IPS-20b (cell line): ENCODE measurements around the gene USP17L11.
"Not testable (repeated sequence)": the region's sequence is repeated elsewhere in the genome, so short reads cannot be mapped to it uniquely, and the experiment has no call there.

Experiments used
- H3K27ac ChIP-seq: one replicate; pipeline ENCODE4 v1.5.1; 2013; ENCODE audit warnings: low read length
- H3K27me3 ChIP-seq: 2 replicates; pipeline ENCODE4 v1.6.1; 2013; ENCODE audit warnings: mild to moderate bottlenecking, low read length, inconsistent platforms; ENCODE audit not compliant: insufficient read depth
- H3K36me3 ChIP-seq: 2 replicates; pipeline ENCODE4 v1.6.1; 2013; ENCODE audit warnings: low read depth, mild to moderate bottlenecking, inconsistent platforms, low read length, moderate library complexity; ENCODE audit not compliant: insufficient read depth
- H3K4me1 ChIP-seq: 2 replicates; pipeline ENCODE4 v1.6.1; 2013; ENCODE audit warnings: mild to moderate bottlenecking, control low read depth, inconsistent platforms, low read length, moderate library complexity; ENCODE audit not compliant: insufficient read depth
- H3K4me3 ChIP-seq: 2 replicates; pipeline ENCODE4 v1.5.1; 2013; ENCODE audit warnings: mild to moderate bottlenecking, low read length, inconsistent platforms
- H3K9ac ChIP-seq: 2 replicates; pipeline ENCODE4 v1.6.1; 2013; ENCODE audit warnings: low read depth, mild to moderate bottlenecking, inconsistent platforms, low read length, moderate library complexity
- H3K9me3 ChIP-seq: 2 replicates; pipeline ENCODE4 v1.6.1; 2013; ENCODE audit warnings: mild to moderate bottlenecking, low read depth, low read length, inconsistent platforms; ENCODE audit not compliant: insufficient read depth

Gene USP17L11, protein sequence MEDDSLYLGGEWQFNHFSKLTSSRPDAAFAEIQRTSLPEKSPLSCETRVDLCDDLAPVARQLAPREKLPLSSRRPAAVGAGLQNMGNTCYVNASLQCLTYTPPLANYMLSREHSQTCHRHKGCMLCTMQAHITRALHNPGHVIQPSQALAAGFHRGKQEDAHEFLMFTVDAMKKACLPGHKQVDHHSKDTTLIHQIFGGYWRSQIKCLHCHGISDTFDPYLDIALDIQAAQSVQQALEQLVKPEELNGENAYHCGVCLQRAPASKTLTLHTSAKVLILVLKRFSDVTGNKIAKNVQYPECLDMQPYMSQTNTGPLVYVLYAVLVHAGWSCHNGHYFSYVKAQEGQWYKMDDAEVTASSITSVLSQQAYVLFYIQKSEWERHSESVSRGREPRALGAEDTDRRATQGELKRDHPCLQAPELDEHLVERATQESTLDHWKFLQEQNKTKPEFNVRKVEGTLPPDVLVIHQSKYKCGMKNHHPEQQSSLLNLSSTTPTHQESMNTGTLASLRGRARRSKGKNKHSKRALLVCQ

DNA sequence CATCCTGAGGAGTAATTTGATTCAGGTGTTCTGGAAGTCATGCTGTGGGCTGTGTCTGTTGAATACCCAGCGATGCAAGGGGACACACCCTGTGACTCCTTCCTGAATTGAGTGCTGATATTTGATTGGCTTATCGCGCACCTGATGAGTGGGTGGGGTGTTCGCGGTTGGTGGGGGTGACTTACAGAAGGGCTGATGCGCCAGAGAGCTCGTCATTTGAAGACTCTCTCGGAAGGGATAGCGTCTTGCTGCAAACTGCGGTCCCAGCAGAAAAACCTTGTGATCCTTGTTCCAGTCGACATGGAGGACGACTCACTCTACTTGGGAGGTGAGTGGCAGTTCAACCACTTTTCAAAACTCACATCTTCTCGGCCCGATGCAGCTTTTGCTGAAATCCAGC is at the start of gene USP17L11:
USP17L11 (plus strand) TSS at position 301 of the 400 bp plus-strand sequence; CDS start at position 301, 0 bp downstream.
- H3K4me3 ChIP-seq, H3K36me3 ChIP-seq, H3K9me3 ChIP-seq, H3K4me1 ChIP-seq, H3K9ac ChIP-seq, H3K27me3 ChIP-seq, H3K27ac ChIP-seq: not testable (repeated sequence)

DNA sequence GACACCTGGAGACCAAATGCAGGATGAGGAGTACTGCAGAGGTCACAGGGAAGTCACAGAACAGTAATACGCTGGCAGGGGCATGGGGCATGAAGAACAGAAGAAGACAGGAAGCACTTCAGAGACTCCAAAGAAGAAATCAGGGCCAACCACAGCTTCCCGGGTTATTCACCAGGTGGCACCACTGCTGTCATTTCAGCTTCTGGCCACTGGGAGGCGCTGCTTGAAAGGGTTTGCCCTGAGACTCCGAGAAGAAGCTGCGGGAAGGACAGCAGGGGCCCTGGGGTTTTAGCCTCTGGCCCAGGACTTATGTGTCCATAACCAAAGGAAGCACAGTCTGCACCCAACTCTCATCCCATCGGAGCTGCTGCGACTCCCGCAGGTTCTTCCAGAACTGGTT is 49.2 kb upstream of the USP17L11 start:
- H3K4me1 ChIP-seq, H3K36me3 ChIP-seq, H3K9me3 ChIP-seq, H3K9ac ChIP-seq, H3K27ac ChIP-seq, H3K4me3 ChIP-seq, H3K27me3 ChIP-seq: not testable (repeated sequence)

DNA sequence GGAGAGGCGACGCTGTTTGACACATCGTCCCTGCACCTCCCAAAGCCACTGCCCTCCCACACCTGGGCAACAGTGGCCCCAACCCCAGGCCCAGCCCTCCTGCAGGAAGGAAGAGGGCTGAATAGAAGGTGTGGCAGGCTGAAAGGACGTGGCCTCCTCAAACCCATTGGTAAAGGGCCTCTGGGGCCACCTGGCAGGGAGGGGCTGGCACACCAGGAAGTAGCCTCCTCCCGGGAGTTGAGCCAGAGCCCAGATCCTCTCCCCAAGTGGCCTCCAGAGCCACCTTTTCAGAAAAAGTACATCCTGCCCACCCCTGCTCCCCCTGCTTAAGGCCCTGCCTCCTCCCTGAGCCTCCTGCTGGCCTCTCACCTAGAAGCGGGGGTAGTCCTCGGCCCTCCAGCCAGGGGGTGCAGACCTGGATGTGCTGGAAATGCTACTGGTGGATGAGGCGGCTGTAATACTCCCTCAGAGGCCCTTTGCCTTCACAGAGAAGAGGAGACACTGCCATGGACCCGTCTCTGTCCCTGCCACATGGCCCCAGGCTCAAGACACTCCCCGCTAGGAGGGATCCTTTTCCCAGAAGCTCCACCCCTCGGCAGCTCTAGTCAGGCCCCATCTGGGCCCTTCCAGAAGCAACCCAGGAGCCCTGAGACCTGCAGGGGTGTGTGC is 45.3 kb upstream of the USP17L11 start, which contains the start of gene FAM90A26:
FAM90A26 (plus strand) TSS at position 619 of the 669 bp plus-strand sequence. CDS start 2,764 bp downstream, outside the sequence.
- H3K27ac ChIP-seq, H3K4me3 ChIP-seq, H3K36me3 ChIP-seq, H3K9ac ChIP-seq, H3K9me3 ChIP-seq, H3K27me3 ChIP-seq, H3K4me1 ChIP-seq: not testable (repeated sequence)

DNA sequence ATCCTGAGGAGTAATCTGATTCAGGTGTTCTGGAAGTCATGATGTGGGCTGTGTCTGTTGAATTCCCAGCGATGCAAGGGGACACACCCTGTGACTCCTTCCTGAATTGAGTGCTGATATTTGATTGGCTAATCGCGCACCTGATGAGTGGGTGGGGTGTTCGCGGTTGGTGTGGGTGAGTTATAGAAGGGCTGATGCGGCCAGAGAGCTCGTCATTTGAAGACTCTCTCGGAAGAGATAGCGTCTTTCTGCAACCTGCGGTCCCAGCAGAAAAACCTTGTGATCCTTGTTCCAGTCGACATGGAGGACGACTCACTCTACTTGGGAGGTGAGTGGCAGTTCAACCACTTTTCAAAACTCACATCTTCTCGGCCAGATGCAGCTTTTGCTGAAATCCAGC is 4.8 kb upstream of the USP17L11 start, which contains the start of gene USP17L10:
USP17L10 (plus strand) TSS at position 301 of the 400 bp plus-strand sequence; CDS start at position 301, 0 bp downstream.
- not testable (repeated sequence) for H3K4me1 ChIP-seq, H3K9ac ChIP-seq, H3K9me3 ChIP-seq, H3K4me3 ChIP-seq, H3K27me3 ChIP-seq, H3K36me3 ChIP-seq, H3K27ac ChIP-seq

DNA sequence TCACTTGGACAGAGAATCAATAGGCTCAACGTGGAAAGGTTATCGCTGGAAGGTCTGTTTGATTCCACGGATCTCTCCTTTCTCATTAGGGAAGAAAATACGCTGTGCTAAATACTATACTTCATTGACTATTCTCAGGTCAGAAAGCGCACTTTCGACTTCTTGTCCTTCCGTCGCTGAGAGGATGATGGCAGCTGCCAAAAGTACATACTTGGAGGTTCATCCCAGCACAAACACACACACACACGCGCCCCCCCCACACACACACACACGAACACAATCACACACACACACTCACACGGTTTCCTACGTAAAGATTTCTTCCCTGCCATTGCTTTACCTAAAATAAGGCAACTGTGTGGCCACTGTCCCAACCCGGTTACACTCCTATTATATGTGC is 504 bp upstream of the USP17L11 start:
- H3K4me3 ChIP-seq, H3K27ac ChIP-seq, H3K9me3 ChIP-seq, H3K27me3 ChIP-seq, H3K4me1 ChIP-seq, H3K36me3 ChIP-seq, H3K9ac ChIP-seq: not testable (repeated sequence)

DNA sequence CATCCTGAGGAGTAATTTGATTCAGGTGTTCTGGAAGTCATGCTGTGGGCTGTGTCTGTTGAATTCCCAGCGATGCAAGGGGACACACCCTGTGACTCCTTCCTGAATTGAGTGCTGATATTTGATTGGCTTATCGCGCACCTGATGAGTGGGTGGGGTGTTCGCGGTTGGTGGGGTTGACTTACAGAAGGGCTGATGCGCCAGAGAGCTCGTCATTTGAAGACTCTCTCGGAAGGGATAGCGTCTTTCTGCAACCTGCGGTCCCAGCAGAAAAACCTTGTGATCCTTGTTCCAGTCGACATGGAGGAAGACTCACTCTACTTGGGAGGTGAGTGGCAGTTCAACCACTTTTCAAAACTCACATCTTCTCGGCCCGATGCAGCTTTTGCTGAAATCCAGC is 4.6 kb downstream of the USP17L11 start, which contains the start of gene USP17L12:
USP17L12 (plus strand) TSS at position 301 of the 400 bp plus-strand sequence; CDS start at position 301, 0 bp downstream.
- H3K9ac ChIP-seq, H3K27ac ChIP-seq, H3K9me3 ChIP-seq, H3K27me3 ChIP-seq, H3K4me3 ChIP-seq, H3K36me3 ChIP-seq, H3K4me1 ChIP-seq: not testable (repeated sequence)

DNA sequence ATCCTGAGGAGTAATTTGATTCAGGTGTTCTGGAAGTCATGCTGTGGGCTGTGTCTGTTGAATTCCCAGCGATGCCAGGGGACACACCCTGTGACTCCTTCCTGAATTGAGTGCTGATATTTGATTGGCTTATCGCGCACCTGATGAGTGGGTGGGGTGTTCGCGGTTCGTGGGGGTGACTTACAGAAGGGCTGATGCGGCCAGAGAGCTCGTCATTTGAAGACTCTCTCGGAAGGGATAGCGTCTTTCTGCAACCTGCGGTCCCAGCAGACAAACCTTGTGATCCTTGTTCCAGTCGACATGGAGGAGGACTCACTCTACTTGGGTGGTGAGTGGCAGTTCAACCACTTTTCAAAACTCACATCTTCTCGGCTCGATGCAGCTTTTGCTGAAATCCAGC is 9.4 kb downstream of the USP17L11 start, which contains the start of gene USP17L13:
USP17L13 (plus strand) TSS at position 301 of the 400 bp plus-strand sequence; CDS start at position 301, 0 bp downstream.
- not testable (repeated sequence) for H3K36me3 ChIP-seq, H3K27ac ChIP-seq, H3K4me1 ChIP-seq, H3K27me3 ChIP-seq, H3K4me3 ChIP-seq, H3K9ac ChIP-seq, H3K9me3 ChIP-seq

DNA sequence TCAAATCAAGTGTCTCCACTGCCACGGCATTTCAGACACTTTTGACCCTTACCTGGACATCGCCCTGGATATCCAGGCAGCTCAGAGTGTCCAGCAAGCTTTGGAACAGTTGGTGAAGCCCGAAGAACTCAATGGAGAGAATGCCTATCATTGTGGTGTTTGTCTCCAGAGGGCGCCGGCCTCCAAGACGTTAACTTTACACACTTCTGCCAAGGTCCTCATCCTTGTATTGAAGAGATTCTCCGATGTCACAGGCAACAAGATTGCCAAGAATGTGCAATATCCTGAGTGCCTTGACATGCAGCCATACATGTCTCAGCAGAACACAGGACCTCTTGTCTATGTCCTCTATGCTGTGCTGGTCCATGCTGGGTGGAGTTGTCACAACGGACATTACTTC is 15.0 kb downstream of the USP17L11 start:
- not testable (repeated sequence) for H3K4me1 ChIP-seq, H3K9ac ChIP-seq, H3K27ac ChIP-seq, H3K27me3 ChIP-seq, H3K36me3 ChIP-seq, H3K4me3 ChIP-seq, H3K9me3 ChIP-seq

DNA sequence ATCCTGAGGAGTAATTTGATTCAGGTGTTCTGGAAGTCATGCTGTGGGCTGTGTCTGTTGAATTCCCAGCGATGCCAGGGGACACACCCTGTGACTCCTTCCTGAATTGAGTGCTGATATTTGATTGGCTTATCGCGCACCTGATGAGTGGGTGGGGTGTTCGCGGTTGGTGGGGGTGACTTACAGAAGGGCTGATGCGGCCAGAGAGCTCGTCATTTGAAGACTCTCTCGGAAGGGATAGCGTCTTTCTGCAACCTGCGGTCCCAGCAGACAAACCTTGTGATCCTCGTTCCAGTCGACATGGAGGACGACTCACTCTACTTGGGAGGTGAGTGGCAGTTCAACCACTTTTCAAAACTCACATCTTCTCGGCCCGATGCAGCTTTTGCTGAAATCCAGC is 18.9 kb downstream of the USP17L11 start, which contains the start of gene USP17L15:
USP17L15 (plus strand) TSS at position 301 of the 400 bp plus-strand sequence; CDS start at position 301, 0 bp downstream.
- not testable (repeated sequence) for H3K9ac ChIP-seq, H3K27me3 ChIP-seq, H3K4me1 ChIP-seq, H3K36me3 ChIP-seq, H3K4me3 ChIP-seq, H3K9me3 ChIP-seq, H3K27ac ChIP-seq

DNA sequence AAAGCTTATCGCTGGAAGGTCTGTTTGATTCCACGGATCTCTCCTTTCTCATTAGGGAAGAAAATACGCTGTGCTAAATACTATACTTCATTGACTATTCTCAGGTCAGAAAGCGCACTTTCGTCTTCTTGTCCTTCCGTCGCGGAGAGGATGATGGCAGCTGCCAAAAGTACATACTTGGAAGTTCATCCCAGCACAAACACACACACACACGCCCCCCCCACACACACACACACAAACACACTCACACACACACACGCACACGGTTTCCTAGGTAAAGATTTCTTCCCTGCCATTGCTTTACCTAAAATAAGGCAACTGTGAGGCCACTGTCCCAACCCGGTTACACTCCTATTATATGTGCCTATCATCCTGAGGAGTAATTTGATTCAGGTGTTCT is 23.3 kb downstream of the USP17L11 start:
- not testable (repeated sequence) for H3K27ac ChIP-seq, H3K27me3 ChIP-seq, H3K9ac ChIP-seq, H3K36me3 ChIP-seq, H3K4me1 ChIP-seq, H3K9me3 ChIP-seq, H3K4me3 ChIP-seq

DNA sequence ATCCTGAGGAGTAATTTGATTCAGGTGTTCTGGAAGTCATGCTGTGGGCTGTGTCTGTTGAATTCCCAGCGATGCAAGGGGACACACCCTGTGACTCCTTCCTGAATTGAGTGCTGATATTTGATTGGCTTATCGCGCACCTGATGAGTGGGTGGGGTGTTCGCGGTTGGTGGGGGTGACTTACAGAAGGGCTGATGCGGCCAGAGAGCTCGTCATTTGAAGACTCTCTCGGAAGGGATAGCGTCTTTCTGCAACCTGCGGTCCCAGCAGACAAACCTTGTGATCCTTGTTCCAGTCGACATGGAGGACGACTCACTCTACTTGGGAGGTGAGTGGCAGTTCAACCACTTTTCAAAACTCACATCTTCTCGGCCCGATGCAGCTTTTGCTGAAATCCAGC is 28.4 kb downstream of the USP17L11 start, which contains the start of gene USP17L17:
USP17L17 (plus strand) TSS at position 301 of the 400 bp plus-strand sequence; CDS start at position 301, 0 bp downstream.
- not testable (repeated sequence) for H3K4me1 ChIP-seq, H3K27me3 ChIP-seq, H3K4me3 ChIP-seq, H3K9me3 ChIP-seq, H3K27ac ChIP-seq, H3K9ac ChIP-seq, H3K36me3 ChIP-seq
